CD4-positive, alpha-beta T cell treated with Interferon gamma for 1 hour (primary cell): Measurements from ENCODE around the gene MYO16.
"Not testable (repeated sequence)": the region's sequence is repeated elsewhere in the genome, so short reads cannot be mapped to it uniquely, and the experiment has no call there.

ENCODE experiments used
- DNase-seq: peaks from one replicate; pipeline ENCODE4 v3.0.0-alpha.2; 2020

MYO16 gene

DNA sequence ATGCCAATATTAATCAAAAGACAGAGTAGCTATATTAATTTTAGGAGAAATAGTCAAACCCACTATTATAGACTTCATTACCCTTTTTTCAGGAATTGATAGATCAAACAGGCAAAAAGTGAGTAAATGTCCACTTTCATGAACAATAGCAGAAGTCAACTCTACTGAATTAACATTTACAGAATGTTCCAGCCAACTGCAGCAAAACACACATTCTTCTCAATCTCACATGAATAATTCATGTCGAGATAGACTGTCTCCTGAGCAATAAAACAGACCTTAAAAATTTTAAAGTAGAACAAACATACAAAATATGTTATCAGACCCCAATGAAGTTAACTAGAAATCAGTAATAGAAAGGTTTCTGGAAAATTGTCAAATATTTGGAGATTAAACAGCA, 118.4 kb downstream of the MYO16 start:
- DNase-seq: no peak

DNA sequence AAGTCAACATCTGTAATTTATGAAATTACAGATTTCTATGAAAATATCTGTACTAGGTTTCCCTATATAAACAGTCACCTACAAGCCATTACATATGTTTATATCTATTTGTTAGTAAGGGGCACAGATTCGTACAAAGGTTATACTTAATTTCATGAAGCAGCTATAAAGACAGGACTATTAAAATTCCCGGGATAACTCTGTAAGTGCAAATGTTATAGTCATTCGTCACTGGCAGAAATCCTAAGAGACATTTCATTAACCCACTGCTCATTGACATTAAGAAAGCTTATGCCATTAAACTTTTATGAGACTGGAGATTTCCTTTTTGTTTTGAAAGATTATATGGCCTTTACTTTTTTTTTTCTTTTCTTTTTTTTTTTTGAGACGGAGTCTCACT, 122.9 kb downstream of the MYO16 start:
- no peak for DNase-seq

DNA sequence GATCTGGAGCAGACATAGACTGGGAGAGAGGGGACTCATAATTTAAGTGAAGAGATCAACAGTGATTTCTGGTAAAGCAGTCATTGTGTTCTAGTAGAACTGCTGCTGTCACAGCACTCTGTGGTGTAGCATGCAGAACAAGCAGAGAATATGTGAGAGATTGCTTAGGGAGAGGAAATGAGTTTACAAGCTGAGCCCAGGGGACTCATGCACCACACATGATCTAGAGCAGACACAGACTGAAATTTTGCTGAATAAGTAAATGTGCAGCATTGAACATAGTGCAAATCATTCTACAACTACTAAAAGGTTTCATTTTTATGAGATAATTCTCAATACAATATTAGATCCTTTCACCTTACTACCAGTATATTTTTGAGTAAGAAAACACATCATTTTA, 125.7 kb downstream of the MYO16 start:
- DNase-seq: no peak

DNA sequence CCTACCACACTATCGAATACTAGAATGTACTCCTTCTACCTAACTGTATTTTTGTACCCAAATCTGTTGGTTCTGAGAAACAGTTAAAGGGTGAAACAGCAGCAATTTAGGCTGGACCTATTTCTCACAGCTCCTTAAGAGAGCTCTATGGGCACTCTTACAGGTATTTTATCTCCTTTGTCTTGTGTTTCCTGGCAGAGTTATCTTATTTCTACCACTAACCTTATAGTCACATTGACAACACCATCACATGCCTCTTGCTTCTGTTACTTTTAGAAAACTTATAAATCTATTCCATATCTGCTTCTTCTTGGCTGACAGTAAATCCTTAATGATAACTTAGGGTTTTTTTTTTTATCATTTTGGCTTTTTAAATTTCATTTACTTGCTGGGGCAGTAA, 130.7 kb downstream of the MYO16 start:
- no peak for DNase-seq

DNA sequence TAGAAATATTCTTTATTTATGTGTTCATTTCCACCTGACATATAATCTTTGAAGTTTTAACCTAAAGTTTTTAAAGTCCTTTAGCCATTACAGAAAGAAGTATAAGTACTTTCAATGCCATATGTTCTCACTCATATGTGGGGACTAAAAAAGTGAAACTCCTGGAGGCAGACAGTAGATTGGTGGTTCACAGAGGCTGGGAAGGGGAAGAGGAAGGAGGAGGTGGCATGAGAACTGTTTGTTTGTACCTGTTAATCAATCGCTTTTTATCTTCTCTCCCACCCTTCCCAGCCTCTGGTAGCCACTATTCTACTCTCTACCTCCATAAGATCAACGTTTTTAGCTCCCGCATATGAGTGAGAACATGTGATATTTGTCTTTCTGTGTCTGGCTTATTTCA, 131.1 kb downstream of the MYO16 start:
- DNase-seq: no peak

DNA sequence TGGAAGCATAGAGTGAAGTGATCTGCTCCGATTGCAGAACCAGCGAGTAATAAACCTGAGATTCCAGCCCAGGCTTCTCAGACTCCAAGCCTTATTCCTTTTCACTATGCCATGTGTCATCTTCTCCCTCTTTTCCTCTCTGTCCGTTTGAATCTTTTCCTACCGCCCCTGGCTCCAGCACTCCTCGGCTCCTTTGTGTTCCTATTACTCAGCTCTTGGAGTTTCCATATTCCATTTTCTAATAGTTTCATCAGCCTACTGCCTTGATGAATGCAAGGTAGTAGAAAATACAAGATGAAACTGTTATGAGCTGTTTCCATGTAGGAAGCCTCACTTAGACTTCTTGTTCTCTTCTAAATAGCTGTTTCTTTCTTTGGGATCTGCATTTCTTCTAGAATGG, 138.6 kb downstream of the MYO16 start:
- DNase-seq: no peak

DNA sequence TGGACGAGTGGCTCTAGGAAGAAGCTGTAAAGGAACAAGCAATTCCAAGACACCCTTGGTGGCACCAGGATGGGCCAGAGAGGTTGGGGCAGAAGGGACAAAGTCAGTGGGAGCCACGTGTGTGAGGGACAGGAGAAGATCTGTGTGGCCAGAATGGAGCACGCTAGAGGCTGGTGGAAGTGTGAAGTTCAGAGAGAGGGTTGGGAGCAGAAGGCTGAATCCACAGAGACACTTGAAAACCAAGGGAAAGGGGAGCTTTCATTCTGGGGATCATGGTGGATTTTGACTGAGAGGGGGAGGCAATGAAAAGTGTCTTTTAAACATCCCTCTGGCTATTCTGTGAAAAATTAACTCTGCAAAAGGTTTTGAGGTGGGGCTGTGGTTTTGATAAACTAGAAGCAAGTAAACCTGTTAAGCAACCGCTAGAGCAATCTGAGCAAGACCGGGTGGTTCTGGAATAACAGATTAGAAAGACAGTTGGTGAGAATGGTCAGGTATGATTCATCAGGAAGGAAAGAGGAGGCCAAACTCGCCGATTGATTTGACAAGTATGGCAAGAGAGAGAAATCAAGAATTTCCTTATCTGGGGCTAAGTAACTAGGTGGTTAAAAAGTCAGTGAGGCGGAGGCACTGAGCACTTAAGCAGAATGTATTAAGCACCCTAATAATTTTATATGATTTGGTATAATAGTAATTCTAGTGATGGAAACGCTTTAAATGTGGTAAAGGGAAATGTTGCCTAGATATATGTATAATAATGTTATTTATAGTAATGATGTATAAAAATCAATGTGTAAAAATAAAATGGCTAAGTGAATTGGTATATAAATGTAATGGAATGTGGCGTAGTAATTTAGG, 140.0 kb downstream of the MYO16 start:
- DNase-seq: no peak

DNA sequence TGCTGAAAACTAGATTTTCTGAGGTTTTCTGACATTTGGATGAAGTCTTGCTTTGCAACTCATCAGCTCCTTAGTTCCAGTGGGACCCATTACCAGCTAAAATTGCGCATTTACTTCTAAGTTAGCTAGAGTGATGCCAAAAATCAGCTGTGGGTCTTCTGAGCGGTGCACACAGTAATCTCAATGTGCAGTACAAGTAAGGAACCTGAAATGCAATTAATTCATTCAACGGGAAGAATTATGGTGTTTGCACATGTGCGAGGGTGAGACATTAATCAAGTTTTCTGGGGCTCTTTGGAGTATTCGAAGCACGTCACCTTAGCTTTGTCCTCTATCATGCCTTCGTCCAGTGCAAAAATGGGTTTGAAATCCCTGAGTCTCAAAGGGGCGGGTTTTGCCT, 146.2 kb downstream of the MYO16 start:
- DNase-seq: no peak

DNA sequence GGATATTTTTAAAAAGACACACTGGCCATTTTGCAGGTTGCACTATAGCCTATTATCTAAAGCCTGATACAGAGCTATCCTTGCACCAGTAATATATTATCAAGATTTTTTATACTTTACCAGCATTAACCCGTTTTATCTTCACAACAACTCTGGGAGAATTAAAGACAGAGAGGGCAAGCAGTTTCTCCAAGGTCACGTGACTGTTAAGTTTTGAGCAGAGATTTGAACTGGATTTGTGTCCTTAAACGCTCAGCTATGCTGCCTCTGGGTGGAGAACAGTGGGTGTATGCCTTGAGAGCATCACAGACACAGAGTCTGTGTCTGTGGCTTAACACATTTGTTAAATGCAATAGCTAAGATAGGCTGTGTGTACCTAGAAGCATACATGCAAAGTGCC, 147.2 kb downstream of the MYO16 start:
- DNase-seq: no peak

DNA sequence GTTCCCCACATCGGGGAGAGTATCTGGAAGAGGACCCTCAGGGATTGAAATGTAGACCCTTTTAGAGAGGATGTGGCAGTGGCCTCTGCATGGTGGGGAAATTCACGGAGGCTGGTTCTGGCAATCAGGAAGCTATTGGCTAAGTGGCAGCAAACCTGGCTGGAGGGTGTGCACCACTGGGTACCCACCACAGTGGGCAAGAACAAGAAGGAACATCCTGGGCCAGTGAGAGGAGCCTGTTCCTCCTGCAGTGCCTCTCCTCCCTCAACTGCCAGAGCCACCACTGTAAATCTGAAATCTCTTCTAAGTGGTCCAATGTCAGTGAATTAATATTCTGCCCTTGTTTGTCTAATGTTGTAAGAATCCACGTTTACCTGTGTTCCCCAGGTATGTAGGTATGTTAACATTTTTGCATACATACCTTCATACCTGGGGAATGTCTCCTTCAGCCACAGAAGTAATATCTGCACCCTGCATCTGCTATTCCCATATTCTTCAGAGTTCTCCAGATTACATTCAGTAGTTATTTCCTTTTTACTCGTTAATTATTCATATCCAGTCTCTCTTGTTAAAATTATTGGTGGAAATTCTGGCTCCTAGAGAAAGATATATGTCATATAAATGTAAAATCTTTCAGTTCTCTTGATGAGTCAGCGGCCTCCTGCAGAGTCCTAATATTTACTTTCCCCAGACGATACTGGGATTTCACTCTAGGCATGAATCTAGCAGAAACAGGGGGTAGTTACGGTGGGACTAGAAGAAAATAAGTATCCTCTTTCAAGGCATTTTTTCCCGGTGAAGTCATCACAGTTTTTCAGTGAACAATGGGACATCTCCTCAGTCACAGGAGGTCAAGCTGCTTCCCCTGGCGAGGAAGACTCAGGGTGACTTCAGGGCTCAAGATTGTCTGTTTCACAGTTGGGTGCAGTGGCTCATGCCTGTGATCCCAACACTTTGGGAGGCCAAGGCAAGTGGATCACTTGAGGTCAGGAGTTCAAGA, 148.3 kb downstream of the MYO16 start:
- DNase-seq: no peak

DNA sequence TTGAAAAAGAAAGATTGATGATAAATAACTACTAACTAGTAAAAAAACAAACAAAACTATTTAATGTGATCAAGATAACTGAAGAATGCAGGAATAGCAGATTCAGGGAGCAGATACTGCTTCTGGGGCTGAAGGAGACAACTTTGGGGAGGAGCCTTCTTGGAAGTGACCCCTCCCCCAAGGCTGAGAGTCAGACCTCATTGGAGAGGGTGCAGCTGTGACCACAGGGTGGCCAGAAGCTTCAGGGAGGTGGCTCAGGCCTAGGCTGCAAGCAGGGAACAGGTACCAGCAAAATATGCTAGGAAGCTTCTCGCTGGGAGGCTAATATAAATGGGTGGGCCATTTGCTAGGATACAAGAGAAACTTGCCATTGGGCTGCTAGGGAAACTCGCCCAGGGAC, 149.9 kb downstream of the MYO16 start:
- no peak for DNase-seq

DNA sequence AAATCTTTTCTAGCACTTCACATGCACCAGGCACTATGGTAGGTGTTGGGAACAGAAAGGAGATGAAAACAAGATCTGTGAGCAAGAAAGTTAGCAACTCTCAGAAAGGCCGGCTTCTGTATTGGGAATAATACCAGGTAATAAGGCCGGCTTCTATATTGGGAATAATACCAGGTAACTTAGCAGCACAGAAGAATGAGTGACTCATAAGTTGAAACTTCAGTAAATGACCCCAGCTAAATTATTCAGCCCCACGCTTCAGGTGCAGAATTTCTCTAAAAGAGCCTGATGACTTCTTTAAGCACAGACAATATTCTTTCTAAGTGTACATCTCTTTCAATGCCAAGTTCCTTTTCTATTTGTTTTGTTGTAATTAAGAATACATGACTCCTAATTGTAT, 151.3 kb downstream of the MYO16 start:
- no peak for DNase-seq

DNA sequence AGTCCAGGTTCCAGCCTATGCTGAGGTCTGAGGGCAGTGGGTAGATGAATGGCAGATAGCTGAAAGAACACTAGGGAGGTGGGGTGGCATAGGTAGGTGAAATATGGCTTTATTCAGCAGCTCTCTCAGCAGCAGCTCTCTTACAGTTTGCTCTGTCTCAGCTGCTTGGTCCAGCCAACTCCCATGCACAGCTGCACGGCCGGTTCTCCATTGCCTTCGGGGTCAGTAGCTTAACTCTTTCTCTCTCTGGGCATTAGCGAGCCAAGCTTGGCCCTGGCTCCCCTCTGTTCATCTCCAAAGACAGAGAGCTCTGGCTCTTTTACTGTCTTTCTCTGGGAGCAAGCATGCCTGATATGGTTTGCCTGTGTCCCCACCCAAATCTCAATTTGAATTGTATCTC, 151.9 kb downstream of the MYO16 start:
- DNase-seq: no peak

DNA sequence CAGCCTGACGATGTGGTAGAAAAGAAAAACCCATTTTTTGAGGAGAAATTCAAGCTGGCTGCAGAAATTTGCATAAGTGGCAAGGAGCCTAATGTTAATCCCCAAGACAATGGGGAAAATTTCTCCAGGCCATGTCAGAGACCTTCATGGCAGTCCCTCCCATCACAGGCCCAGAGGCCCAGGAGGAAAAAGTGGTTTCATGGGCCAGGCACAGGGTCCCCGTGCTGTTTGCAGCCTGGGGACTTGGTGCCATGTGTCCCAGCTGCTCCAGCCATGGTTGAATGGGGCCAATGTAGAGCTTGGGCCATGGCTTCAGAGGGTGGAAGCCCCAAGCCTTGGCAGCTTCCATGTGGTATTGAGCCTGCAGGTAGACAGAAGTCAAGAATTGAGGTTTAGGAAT, 153.1 kb downstream of the MYO16 start:
- DNase-seq: not testable (repeated sequence)

DNA sequence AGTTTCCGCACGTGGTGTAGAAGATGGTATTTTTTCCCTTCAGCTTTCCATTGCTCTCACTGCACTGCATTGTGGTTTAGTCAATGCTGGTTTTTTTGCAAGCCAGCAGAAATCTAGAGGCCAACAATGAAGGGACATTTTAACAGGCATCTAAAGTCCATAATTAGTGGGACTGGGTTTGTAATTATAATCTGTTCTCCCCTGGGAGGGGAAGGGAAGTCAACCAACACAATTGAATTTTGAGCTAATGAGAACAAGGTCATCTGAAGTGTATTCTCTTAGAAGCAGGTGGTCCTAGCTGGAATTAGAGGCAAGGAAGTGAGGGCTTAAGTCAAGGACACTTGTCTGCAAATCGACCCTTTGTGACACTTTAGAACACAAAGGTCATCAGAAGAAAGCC, 156.4 kb downstream of the MYO16 start:
- DNase-seq: no peak

DNA sequence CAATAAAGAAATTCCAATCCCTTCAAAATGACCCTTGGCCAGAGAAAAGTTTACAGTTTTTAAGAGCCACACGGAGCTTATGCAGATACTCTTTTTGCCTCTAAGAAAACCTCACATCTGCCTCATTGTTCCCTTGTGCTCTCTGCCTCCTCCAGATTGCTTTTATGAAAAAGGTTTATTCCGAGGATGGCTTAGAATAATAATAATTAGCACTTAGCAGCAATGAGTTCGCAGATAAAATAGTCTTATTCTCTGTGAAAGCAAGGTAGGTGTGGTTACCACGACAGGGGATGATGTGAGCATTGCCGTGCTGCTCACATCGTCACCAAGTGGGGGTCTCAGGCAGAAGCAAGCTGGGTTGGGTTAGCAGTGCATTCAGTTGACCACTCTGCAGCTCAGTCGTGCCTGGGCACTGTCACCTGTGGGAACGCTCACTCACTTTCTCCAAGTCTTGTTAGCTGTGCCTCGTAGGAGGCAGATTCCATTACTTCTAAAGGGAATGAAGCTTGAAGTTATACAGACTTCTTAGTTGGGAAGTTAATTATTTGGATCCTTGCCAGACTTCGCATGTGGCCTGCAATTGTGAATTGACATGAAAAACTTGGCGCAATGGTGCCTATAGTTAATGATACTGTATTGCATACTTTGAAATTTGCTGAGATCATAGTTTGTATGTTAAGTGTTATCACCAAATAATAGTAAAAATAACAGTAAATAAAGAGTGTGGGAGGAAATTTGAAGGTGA, 157.2 kb downstream of the MYO16 start:
- no peak for DNase-seq

DNA sequence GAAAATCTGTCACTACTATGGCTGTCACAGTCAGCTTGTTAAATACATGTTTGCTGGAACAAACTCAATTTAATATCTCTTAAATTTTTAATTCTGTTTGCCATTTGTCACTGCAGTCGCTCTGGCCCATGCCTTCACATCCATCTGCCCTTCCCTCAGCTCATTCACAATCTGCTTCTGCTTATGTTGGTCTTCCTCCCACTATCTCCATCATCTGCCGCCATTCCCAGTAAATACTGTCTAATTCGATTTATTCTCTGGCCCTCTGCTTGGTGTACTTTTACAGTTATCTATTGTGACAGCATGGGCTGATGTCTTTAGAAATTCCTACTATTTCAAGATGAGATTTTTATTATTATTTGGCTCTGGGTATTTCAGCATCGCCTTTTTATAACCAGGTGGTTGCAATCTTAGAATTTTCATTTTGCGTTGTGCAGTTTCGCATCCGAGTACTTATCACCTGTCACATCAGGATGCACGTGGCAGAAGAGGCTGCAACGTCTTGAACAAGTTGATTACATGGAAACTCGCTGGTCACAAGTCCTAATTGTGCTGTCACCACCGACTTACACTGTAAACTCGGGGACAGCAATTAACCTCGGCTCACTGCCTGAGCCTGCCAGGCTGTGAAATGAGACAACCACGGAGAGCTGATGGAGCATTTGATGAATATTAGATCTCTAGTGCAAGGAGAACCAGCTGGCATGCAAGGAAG, 158.4 kb downstream of the MYO16 start:
- no peak for DNase-seq

DNA sequence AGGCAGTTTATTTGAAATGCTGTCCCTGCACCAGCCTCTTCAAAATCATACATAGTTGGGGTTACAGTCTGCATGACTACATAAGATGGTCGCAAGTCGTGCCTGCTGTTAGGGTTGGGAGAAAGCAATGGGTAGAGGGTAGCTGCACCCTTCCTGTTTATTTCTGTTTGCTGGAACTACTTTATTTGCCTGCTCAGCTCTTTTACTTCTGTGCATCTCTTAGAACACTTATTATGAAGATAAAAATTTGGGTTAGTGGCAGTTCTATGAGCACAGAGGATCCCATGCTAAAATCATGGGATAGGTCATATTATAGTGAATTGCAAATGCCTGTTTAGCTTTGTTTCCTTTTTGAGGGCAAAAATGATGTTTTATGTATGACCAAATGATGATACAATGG, 160.1 kb downstream of the MYO16 start:
- DNase-seq: no peak

DNA sequence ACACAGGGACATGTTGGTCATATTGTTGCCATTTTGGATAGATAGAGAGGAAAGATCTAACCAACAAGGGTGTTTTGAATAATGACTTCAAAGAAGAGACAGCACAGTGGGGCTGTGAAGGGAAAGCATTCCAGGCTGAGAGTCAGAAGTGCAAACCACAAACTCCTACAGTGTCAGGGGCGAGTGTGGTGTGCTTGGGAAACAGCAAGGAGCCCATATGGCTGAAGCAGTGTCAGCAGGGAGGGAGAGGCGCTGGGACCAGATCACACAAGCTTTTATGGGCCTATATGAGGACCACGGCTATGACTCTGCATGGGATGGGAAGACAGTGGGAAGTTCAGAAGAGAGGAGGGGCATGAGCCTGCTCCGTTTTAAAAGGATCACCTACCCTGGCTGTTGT, 166.4 kb downstream of the MYO16 start:
- DNase-seq: no peak

DNA sequence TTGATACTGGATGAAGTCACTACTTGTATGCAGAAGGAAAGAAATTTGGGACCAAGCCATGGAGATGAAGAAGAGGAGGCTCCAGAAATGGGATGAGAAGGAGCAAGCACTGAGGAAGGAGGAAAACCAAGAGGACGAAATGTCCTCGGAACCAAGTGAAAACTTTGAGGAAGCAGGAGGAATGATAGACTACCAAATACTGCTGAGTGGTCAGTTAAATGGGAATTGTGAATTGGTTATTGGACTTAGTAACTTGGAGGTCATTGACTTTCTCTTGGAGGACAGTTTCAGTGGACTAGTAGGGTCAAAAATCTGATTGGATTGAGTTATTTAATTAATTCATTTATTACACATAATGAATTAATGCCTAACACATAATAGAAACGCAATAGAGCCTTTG, 167.9 kb downstream of the MYO16 start:
- no peak for DNase-seq

DNA sequence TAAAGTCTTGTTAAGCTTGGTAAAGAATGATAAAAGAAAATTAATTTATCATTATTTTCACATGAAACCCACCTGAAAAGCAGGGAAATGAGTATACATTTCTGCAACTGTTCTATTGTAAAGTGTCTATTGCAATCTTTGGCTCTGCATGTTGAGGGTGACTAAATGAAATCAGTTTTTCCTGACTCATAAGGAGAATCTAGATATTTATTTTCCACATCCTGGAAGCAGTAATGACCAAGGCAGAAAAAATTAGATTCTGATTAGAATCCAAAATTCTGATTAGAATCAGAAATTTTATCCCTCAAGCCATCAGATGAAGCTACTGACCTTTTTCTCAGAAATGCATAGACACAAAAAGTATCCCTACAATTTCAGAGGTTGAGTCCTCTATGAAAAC, 178.4 kb downstream of the MYO16 start:
- no peak for DNase-seq

DNA sequence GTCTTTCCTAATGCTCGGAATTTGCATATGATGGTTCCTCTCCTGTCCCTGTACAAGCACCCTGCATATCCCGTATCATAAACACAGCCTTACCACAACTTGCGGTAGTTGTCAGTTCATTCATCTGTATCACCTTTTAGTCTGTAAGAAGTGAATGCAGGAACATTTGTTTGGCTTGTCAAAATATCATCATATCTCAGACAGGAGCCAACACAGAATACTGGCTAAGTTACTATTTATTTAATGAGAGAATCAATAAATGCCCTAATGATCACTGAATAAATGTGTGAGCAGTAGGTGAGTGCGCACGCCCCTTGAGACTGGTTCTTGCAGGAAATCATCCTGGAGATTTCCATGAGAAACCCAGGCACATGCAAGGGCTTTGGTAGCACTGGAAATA, 182.8 kb downstream of the MYO16 start:
- DNase-seq: no peak

DNA sequence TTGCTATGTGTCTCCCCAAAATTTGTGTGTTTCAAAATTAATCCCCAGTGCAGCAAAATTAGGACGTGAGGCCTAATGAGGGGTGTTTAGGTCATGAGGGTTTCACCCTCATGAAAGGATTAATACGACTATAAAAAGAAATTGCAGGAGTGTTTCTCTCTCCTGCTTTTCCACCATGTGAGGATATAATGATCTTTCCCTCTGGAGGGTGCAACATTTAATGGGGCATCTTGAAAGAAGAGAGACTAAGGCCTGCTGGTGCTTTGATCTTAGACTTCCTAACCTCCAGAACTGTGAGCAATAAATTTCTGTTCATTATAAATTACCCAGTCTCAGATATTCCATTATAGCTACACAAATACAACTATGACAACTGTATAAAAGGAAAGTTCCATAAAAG, 183.2 kb downstream of the MYO16 start:
- no peak for DNase-seq
